ENCODE measurements around the gene MB.

- TF ChIP-seq EZH2phosphoT487 (IDR thresholded peaks at IDR 0.05; ENCODE audit: borderline replicate concordance, low read depth, low read length), result no peak
- TF ChIP-seq, protein P1, sequence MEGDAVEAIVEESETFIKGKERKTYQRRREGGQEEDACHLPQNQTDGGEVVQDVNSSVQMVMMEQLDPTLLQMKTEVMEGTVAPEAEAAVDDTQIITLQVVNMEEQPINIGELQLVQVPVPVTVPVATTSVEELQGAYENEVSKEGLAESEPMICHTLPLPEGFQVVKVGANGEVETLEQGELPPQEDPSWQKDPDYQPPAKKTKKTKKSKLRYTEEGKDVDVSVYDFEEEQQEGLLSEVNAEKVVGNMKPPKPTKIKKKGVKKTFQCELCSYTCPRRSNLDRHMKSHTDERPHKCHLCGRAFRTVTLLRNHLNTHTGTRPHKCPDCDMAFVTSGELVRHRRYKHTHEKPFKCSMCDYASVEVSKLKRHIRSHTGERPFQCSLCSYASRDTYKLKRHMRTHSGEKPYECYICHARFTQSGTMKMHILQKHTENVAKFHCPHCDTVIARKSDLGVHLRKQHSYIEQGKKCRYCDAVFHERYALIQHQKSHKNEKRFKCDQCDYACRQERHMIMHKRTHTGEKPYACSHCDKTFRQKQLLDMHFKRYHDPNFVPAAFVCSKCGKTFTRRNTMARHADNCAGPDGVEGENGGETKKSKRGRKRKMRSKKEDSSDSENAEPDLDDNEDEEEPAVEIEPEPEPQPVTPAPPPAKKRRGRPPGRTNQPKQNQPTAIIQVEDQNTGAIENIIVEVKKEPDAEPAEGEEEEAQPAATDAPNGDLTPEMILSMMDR (conservative IDR thresholded peaks at IDR 0.05; ENCODE audit: low read length), result no peak
These were observed 56.8 kb downstream of the MB start for GRCh38 chr22:35560366-35560765.

Measured in OCI-LY7 (cell line).